ENCODE data around the gene SP5.

- TF ChIP-seq POLR2A (IDR thresholded peaks at IDR 0.05; ENCODE audit: borderline replicate concordance, extremely low read depth, insufficient read depth, insufficient read length) (no peak), ZFX (IDR thresholded peaks at IDR 0.05) (no peak), CTCF (IDR thresholded peaks at IDR 0.05 in 2 of 3, conservative IDR thresholded peaks at IDR 0.05 in 1 of 3; ENCODE audit: borderline replicate concordance in 1 of 3, insufficient read depth in 1 of 3, low read depth in 2 of 3, low read length in 2 of 3) (no peak), RAD21 (IDR thresholded peaks at IDR 0.05; ENCODE audit: low read depth) (no peak), CEBPB (IDR thresholded peaks at IDR 0.05; ENCODE audit: low read depth) (no peak)
These were observed 44.1 kb upstream of the SP5 start for GRCh38 chr2:170671079-170671478.
